NT2/D1 (cell line): ENCODE measurements around the gene REV3L.

Source experiments
- YY1 ChIP-seq: IDR thresholded peaks from 2 replicates; pipeline ENCODE4 v1.6.1; 2011; ENCODE audit not compliant: insufficient read length, insufficient read depth
- ZNF274 ChIP-seq: IDR thresholded peaks from 2 replicates; pipeline ENCODE4 v1.6.1; 2011; ENCODE audit warnings: mild to moderate bottlenecking, low read depth, low read length

DNA sequence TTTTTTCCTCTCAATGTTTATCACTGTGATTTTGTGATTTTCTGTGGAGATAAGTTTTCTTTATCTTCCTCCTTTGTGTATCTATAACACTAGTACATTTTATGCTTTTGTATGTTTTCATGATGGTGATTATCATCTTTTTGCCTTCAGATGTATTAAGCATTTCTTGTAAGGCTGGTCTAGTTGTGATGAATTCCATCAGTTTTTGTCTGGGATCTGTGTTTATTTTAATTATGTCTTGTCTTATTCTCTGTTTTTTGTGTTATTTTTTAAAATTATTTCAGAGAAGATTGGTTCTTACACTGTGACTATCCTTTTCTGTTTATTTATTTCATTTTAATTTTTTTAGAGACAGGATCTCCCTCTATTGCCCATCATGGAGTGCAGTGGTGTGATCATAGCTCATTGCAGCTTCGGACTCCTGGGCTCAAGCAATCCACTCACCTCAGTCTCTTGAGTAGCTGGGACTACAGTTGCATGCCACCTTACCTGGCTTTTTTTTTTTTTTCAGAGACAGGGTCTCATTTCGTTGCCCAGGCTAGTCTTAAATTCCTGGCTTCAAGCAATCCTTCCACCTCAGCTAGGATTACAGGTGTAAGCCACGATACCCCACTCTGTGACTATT, 208.3 kb downstream of the REV3L start:
- no peak for TF ChIP-seq ZNF274
- TF ChIP-seq YY1, result no peak
